ENCODE data around the gene PARP3. TPM values are rescaled to one million over a fixed set of nuclear protein-coding genes. Genes with fewer than 3 reads are reported as not detected.
A peak's percentile ranks its signal among the peaks of the same experiment; 100 is the strongest.

PARP3 gene
- total and polyA plus RNA-seq, 4 donors, result 5.9 to 14.7 (median 12.4) TPM

DNA sequence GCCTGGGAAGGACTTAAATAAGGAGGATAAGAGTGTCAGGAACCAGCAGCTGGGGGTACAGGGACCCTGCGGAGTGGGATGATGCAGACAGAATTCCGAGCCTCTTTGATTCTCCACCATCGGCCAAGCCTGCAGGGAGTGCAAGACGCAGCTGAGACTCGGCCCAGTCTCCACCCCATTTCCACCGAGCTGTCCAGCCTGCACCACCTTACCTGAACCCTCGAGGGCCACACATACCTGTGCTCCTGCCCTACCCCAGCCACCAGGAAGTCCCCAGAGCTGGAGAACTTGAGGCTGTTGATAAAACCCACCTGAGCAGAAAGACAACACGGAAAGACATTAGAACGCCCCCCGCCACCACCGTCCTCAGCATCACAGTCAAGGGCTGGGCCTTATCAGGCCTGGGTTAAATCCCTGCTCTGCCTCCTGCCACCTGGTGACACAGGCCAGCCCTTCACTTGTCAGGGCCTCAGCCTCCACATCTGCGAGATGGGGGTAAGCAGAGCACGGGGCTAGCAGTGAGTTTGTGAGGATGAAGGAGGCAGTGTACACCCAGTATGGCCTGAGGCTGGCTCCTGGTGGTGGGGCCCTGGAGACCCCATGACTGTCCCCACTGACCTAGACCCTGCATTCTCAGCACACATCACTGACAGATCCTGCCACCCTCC lies 8.6 kb upstream of the PARP3 start:
- H3K4me3 ChIP-seq (ENCODE audit: low read depth, low read length), result no peak overlapping the region
- no peaks in the 10 kb centered on the region for H3K27me3 ChIP-seq (ENCODE audit: control insufficient read depth, insufficient read depth, low read length)
- peaks cover 73% of the 10 kb centered on the region for H3K36me3 ChIP-seq (ENCODE audit: control insufficient read depth, insufficient read depth, low read length)
- no peak for DNase-seq (ENCODE audit: low read depth in 4 of 6, low spot score in 6 of 6)
- no peaks in the 10 kb centered on the region for H3K4me1 ChIP-seq (ENCODE audit: control insufficient read depth, insufficient read depth, low read length)
- H3K27ac ChIP-seq (ENCODE audit: low read depth, low read length), result no peak overlapping the region
- WGBS (ENCODE audit: insufficient coverage), result 96% methylated on average over 11 of the region's 13 CpGs
- no peaks in the 10 kb centered on the region for H3K9me3 ChIP-seq (ENCODE audit: control insufficient read depth, insufficient read depth, low read length)

DNA sequence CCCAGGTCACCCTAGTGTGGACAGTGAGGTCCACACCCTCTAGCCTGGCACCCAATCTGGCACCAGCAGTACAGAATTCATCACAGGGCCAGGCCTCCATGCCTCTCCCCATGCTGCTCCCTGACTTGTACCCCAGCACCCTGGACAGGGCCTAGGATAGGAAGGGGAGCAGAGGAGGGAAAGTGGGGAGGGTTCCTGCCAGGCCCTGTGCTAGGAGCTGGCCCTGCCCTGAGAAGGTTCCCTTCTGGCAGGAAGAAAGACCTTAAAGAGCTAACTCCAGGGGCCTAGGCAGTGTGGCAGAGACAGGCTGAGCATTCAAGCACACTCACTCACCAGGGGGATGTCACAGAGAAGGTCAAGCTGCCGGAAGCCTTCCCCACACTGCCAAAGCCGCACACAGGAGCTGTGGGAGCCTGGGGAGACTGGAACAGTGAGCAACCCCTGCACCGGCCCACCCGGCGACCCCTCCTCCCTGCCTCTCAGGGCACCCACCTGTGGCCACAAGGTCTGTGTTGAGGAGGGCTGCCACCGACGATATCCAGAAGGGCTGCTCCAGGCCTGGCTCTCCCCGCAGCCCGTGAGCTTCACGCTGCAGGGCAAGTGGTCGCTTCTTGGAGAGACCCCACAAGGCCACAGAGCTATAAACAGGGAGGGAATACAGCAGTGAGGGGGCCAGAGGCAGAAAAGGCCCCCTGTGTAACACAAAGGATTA lies 7.9 kb upstream of the PARP3 start:
- no peak overlapping the region for H3K4me3 ChIP-seq (ENCODE audit: low read depth, low read length)
- H3K27me3 ChIP-seq (ENCODE audit: control insufficient read depth, insufficient read depth, low read length), result no peaks in the 10 kb centered on the region
- no peaks in the 10 kb centered on the region for H3K9me3 ChIP-seq (ENCODE audit: control insufficient read depth, insufficient read depth, low read length)
- WGBS (ENCODE audit: insufficient coverage), result 93% methylated on average over 8 of the region's 11 CpGs
- no peak for DNase-seq (ENCODE audit: low read depth in 4 of 6, low spot score in 6 of 6)
- H3K27ac ChIP-seq (ENCODE audit: low read depth, low read length), result no peak overlapping the region
- H3K4me1 ChIP-seq (ENCODE audit: control insufficient read depth, insufficient read depth, low read length), result no peaks in the 10 kb centered on the region
- peaks cover 78% of the 10 kb centered on the region for H3K36me3 ChIP-seq (ENCODE audit: control insufficient read depth, insufficient read depth, low read length)

GRCh38 chr3:51934991-51935885 lies 6.9 kb upstream of the PARP3 start:
- H3K4me1 ChIP-seq (ENCODE audit: control insufficient read depth, insufficient read depth, low read length), result peaks cover 3% of the 10 kb centered on the region
- 90% methylated on average over 21 of the region's 28 CpGs for WGBS (ENCODE audit: insufficient coverage)
- peaks cover 78% of the 10 kb centered on the region for H3K36me3 ChIP-seq (ENCODE audit: control insufficient read depth, insufficient read depth, low read length)
- no peaks in the 10 kb centered on the region for H3K27me3 ChIP-seq (ENCODE audit: control insufficient read depth, insufficient read depth, low read length)
- no peak overlapping the region for H3K4me3 ChIP-seq (ENCODE audit: low read depth, low read length)
- H3K27ac ChIP-seq (ENCODE audit: low read depth, low read length), result no peak overlapping the region
- no peak for DNase-seq (ENCODE audit: low read depth in 4 of 6, low spot score in 6 of 6)
- H3K9me3 ChIP-seq (ENCODE audit: control insufficient read depth, insufficient read depth, low read length), result no peaks in the 10 kb centered on the region

GRCh38 chr3:51935886-51936755 lies 6.0 kb upstream of the PARP3 start:
- Histone ChIP-seq H3K4me3 (ENCODE audit: low read depth, low read length) (no peak overlapping the region), H3K27me3 (ENCODE audit: control insufficient read depth, insufficient read depth, low read length) (no peaks in the 10 kb centered on the region), H3K27ac (ENCODE audit: low read depth, low read length) (no peak overlapping the region), H3K36me3 (ENCODE audit: control insufficient read depth, insufficient read depth, low read length) (peaks cover 76% of the 10 kb centered on the region), H3K9me3 (ENCODE audit: control insufficient read depth, insufficient read depth, low read length) (no peaks in the 10 kb centered on the region), H3K4me1 (ENCODE audit: control insufficient read depth, insufficient read depth, low read length) (peaks cover 11% of the 10 kb centered on the region)
- no peak for DNase-seq (ENCODE audit: low read depth in 4 of 6, low spot score in 6 of 6)
- 95% methylated on average over 23 of the region's 25 CpGs for WGBS (ENCODE audit: insufficient coverage)

- no peak for DNase-seq (ENCODE audit: low read depth in 4 of 6, low spot score in 6 of 6)
- H3K27ac ChIP-seq (ENCODE audit: low read depth, low read length), result no peak overlapping the region
- 85% methylated on average over 7 of the region's 9 CpGs for WGBS (ENCODE audit: insufficient coverage)
Measured at GRCh38 chr3:51937014-51937413, 5.1 kb upstream of the PARP3 start.

GRCh38 chr3:51937611-51938450 lies 4.3 kb upstream of the PARP3 start:
- Histone ChIP-seq H3K27ac (ENCODE audit: low read depth, low read length) (no peak overlapping the region), H3K27me3 (ENCODE audit: control insufficient read depth, insufficient read depth, low read length) (no peaks in the 10 kb centered on the region), H3K36me3 (ENCODE audit: control insufficient read depth, insufficient read depth, low read length) (peaks cover 62% of the 10 kb centered on the region), H3K9me3 (ENCODE audit: control insufficient read depth, insufficient read depth, low read length) (no peaks in the 10 kb centered on the region), H3K4me1 (ENCODE audit: control insufficient read depth, insufficient read depth, low read length) (peaks cover 24% of the 10 kb centered on the region), H3K4me3 (ENCODE audit: low read depth, low read length) (no peak overlapping the region)
- DNase-seq (ENCODE audit: low read depth in 4 of 6, low spot score in 6 of 6), result no peak
- WGBS (ENCODE audit: insufficient coverage), result 95% methylated on average over 10 of the region's 13 CpGs

More at GRCh38 chr3:51937014-51937413, 5.1 kb upstream of the PARP3 start:
- H3K27me3 ChIP-seq (ENCODE audit: control insufficient read depth, insufficient read depth, low read length), result no peaks in the 10 kb centered on the region
- no peaks in the 10 kb centered on the region for H3K9me3 ChIP-seq (ENCODE audit: control insufficient read depth, insufficient read depth, low read length)
- peaks cover 71% of the 10 kb centered on the region for H3K36me3 ChIP-seq (ENCODE audit: control insufficient read depth, insufficient read depth, low read length)
- H3K4me1 ChIP-seq (ENCODE audit: control insufficient read depth, insufficient read depth, low read length), result peaks cover 16% of the 10 kb centered on the region
- H3K4me3 ChIP-seq (ENCODE audit: low read depth, low read length), result no peak overlapping the region

DNA sequence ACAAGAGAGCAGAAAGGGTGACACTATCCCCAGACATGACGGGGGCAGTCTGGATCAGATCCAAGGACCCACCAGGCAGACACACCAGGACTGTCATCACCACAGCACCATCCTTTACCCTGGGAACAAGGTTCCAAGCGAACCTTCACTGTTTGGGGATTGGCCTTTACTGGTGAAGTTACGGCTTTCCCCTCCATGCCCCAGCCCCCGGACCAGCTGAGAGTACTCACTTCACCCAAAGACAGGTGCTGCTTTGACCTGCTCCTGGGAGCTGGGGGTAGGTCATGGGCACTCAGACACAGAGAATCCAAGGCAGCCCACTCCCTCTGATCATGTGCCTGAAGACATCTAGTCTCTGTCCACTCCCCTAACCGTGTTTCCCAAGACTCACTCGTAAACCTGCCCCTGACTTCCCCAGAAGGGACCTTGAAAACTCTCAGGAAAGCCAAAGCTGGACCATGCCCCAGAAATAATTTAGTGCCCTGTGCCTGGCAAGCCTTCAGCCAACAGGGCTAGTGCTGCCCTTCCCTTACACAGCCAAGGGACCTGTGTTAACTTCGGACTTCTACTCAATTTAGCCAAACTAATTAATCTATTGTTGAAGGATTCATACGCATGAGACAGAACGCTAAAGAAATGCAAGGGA lies 3.3 kb upstream of the PARP3 start:
- WGBS (ENCODE audit: insufficient coverage), result 95% methylated on average over 5 of the region's 9 CpGs
- DNase-seq (ENCODE audit: low read depth in 4 of 6, low spot score in 6 of 6), result no peak
- Histone ChIP-seq H3K27me3 (ENCODE audit: control insufficient read depth, insufficient read depth, low read length) (no peaks in the 10 kb centered on the region), H3K9me3 (ENCODE audit: control insufficient read depth, insufficient read depth, low read length) (no peaks in the 10 kb centered on the region), H3K4me1 (ENCODE audit: control insufficient read depth, insufficient read depth, low read length) (peaks cover 30% of the 10 kb centered on the region), H3K36me3 (ENCODE audit: control insufficient read depth, insufficient read depth, low read length) (peaks cover 58% of the 10 kb centered on the region), H3K27ac (ENCODE audit: low read depth, low read length) (no peak overlapping the region), H3K4me3 (ENCODE audit: low read depth, low read length) (no peak overlapping the region)

- no peaks in the 10 kb centered on the region for H3K9me3 ChIP-seq (ENCODE audit: control insufficient read depth, insufficient read depth, low read length)
- peaks cover 58% of the 10 kb centered on the region for H3K36me3 ChIP-seq (ENCODE audit: control insufficient read depth, insufficient read depth, low read length)
- DNase-seq (ENCODE audit: low read depth in 4 of 6, low spot score in 6 of 6), result no peak
- peak overlapping the region; percentile 69 for H3K4me3 ChIP-seq (ENCODE audit: low read depth, low read length)
- no peaks in the 10 kb centered on the region for H3K27me3 ChIP-seq (ENCODE audit: control insufficient read depth, insufficient read depth, low read length)
- 27% methylated on average over 11 of the region's 13 CpGs for WGBS (ENCODE audit: insufficient coverage)
- no peak overlapping the region for H3K27ac ChIP-seq (ENCODE audit: low read depth, low read length)
- peaks cover 30% of the 10 kb centered on the region for H3K4me1 ChIP-seq (ENCODE audit: control insufficient read depth, insufficient read depth, low read length)
Measured at GRCh38 chr3:51940648-51941462, 1.3 kb upstream of the PARP3 start.
